MV-4-11 (cell line): ENCODE results near the gene GAPVD1.
"Not testable (repeated sequence)": the region's sequence is repeated elsewhere in the genome, so short reads cannot be mapped to it uniquely, and the experiment has no call there.

Experiments
- DNase-seq: peaks from one replicate; lab custom pipeline; 2025; lab: John Stamatoyannopoulos, UW

The GAPVD1 gene, protein sequence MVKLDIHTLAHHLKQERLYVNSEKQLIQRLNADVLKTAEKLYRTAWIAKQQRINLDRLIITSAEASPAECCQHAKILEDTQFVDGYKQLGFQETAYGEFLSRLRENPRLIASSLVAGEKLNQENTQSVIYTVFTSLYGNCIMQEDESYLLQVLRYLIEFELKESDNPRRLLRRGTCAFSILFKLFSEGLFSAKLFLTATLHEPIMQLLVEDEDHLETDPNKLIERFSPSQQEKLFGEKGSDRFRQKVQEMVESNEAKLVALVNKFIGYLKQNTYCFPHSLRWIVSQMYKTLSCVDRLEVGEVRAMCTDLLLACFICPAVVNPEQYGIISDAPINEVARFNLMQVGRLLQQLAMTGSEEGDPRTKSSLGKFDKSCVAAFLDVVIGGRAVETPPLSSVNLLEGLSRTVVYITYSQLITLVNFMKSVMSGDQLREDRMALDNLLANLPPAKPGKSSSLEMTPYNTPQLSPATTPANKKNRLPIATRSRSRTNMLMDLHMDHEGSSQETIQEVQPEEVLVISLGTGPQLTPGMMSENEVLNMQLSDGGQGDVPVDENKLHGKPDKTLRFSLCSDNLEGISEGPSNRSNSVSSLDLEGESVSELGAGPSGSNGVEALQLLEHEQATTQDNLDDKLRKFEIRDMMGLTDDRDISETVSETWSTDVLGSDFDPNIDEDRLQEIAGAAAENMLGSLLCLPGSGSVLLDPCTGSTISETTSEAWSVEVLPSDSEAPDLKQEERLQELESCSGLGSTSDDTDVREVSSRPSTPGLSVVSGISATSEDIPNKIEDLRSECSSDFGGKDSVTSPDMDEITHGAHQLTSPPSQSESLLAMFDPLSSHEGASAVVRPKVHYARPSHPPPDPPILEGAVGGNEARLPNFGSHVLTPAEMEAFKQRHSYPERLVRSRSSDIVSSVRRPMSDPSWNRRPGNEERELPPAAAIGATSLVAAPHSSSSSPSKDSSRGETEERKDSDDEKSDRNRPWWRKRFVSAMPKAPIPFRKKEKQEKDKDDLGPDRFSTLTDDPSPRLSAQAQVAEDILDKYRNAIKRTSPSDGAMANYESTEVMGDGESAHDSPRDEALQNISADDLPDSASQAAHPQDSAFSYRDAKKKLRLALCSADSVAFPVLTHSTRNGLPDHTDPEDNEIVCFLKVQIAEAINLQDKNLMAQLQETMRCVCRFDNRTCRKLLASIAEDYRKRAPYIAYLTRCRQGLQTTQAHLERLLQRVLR (N-terminal part only)

DNA sequence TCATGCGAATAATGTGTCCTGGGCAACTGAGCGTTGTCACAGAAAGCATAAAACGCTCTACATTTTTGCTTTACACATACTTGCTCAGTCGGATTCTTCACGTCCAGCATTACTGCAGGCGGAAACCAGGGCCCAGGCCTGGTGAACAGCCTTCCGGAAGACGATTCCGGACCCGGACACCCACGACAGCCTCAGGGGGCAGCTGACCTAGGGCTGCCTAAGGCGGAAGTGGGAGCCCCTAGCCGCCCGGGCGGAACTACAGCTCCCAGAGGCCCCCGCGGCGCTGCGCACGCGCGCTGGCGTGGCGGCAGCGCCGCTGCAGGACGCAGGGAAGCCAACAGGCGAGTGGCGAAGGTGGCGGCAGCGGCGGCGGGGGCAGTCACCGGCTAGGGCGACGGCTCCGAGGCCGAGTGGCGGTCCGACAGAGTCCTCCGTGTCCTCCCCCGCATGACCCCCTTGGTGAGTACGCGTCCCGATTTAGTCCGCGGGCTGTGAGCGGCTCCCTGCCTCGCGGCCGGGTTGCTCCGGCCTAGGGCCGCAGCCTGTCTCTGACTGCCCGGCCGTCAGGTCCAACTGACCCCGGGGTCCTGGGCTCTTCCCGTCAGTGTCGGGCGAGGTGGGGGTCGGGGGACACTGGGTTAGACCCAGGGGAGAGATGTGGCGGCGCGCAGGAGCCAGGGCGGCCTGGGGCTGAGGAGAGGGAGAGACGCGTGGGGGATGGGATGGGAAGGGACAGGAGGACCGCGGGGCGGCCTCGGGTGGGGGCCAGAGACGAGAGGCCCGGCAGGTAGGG lies at the start of gene GAPVD1:
TSS of gene GAPVD1 (plus strand) at position 326 of the 793 bp plus-strand sequence. CDS start 37,096 bp downstream, outside the sequence.
- DNase-seq: peak; percentile 95

DNA sequence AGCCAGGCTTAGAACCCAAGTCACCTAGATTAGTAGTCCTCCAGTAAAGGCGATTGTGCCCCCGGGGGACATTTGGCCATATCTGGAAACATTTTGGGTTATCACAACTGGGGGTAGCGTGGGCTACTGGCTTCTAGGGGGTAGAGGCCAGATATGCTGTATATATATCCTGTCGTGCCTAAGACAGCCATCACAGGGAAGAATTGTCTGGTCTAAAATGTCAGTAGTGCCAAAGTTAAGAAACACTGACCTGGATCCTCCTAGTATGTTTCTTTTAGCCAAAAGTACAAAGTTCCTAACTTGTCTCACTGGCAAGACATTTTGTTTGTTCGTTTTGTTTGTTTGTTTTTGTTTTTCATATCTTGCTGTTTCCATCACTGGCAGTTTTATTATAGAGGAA lies 47.4 kb upstream of the GAPVD1 start:
- DNase-seq: no peak

DNA sequence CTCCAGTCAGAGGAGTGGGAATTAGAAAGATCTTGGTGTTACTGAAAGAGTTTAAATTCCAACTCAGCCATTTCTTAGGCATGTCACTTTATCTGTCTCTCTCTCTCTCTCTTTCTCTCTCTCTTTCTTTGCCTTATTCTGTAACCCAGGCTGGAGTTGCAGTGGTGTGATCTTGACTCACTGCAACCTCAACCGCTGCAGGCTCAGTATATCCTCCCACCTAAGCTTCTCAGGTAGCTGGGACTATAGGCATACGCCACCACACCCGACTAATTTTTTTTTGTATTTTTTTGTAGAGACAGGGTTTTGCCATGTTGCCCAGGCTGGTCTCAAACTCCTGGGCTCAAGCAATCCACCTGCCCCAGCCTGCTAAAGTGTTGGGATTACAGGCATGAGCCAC lies 43.0 kb upstream of the GAPVD1 start:
- DNase-seq: no peak

DNA sequence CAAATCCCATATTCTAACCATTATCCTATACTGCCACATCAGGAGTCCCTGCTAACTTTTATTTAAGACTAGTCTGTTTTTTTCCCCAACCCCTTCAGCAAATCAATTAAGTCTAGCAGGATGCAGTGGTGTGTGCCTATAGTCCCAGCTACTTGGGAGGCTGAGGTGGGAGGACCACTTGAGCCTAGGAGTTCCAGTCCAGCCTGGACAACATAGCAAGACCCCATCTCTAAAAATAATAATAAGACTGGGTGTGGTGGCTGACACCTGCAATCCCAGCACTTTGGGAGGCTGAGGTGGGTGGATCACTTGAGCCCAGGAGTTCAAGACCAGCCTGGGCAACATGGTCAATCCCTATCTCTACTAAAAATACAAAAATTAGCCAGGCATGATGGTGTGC lies 36.8 kb upstream of the GAPVD1 start:
- DNase-seq: not testable (repeated sequence)

DNA sequence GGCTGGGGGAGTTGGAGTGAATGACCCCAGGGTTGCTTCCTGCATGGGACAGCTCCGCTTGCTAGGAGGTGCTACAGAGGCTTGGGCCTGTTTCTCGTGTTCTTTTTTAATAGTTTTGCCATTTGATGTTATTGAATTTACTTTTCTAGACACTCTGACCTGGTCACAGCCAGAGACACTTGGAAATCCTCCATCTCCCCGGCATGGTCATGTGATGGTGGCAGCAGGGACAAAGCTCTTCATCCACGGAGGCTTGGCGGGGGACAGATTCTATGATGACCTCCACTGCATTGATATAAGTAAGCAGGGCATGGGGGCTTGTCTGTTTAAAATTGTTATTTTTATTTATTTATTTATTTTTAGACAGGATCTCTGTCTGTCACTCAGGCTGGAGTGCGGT lies 33.9 kb upstream of the GAPVD1 start:
- DNase-seq: no peak

DNA sequence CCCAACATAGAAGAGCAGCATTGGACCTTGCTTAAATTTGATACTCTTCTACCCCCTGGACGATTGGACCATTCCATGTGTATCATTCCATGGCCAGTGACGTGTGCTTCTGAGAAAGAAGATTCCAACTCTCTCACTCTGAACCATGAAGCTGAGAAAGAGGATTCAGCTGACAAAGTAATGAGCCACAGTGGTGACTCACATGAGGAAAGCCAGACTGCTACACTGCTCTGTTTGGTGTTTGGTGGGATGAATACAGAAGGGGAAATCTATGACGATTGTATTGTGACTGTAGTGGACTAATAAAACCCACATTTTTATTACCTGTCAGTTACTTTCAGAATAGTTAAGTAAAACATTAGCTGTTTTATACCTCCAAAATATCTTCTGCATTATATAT lies 27.9 kb upstream of the GAPVD1 start:
- DNase-seq: peak; percentile 46

DNA sequence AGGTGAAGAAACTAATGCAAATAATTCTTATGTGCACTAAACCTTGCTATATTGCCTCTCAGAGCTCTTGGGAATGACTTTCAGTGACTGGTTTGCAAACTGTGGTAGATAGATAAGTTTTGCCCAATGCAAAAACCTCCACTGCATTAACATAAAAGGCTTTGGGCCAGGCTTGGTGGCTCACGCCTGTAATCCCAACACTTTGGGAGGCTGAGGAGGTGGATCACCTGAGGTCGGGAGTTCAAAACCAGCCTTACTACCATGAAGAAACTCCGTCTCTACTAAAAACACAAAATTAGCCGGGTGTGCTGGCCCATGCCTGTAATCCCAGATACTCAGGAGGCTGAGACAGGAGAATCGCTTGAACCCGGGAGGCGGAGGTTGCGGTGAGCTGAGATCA lies 27.5 kb upstream of the GAPVD1 start:
- not testable (repeated sequence) for DNase-seq

DNA sequence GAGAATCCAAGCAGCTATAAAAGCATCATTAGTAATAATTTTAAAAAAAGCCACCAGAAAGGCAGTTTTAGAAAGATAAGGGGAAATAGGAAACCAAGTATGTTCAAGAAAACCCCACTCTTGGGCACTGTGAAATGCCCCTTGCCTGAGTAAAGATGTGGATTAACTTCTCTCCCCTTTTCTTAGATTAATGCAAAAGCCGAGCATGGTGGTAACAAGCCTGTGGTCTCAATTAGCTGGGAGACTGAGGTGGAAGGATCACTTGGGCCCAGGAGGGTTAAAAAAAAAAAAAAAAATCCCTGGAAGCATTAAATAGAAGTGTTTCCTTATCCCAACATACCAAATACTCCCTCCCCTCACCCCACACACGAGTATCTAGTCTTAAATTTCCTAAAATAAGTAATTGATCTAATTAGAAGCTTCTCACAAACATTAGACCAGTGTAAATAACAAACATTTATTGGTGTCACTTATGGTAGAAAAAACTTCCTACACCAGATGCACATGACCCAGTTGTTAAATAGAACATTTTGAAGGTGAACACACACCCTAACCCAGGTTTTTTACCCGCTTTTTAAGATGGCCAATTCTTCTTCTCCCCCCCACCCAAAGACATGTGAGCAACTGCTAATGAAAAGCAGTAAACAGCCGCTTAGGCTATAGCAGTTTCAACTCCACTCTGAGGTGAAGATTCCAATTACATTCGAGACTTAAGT lies 25.7 kb upstream of the GAPVD1 start:
- DNase-seq: no peak

DNA sequence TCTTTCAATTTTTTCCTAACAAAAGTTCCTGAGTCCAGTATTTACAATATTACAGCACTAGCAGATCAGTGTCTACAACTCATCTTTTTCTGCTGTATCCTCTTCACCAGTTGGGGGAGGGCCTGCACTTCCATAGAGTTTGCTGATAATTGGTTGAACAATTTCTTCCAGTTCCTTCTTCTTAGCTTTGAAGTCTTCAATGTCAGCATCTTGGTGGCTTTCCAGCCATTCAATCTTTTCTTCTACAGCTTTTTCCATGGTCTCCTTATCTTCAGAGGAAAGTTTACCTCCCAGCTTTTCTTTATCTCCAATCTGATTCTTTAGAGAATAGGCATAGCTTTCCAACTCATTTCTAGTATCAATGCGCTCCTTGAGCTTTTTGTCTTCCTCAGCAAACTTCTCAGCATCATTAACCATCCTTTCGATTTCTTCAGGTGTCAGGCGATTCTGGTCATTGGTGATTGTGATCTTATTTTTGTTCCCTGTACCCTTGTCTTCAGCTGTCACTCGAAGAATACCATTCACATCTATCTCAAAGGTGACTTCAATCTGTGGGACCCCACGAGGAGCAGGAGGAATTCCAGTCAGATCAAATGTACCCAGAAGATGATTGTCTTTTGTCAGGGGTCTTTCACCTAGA lies 25.0 kb upstream of the GAPVD1 start:
- DNase-seq: peak; percentile 8

DNA sequence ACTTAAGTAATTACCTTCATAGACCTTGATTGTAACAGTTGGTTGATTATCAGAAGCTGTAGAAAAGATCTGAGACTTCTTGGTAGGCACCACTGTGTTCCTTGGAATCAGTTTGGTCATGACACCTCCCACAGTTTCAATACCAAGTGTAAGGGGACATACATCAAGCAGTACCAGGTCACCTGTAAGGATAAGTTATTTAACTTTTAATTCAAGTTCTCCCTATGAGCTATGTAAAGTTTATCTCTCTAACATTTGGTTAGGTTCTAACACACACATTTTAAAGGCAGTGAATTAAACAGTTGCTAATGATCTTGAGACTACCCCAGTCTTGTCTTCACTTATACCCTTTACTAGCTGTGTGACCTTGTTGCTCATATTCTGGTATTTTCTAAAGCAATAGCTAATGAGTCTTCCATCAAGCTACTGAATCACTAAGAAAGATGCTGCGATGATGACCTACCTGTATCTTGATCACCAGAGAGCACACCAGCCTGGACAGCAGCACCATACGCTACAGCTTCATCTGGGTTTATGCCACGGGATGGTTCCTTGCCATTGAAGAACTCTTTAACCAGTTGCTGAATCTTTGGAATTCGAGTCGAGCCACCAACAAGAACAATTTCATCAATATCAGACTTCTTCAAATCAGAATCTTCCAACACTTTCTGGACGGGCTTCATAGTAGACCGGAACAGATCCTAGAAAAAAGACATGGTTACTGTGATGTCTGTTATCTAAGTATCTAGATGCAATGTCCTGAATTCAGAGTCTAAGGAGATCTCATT lies 23.3 kb upstream of the GAPVD1 start:
- DNase-seq: no peak

DNA sequence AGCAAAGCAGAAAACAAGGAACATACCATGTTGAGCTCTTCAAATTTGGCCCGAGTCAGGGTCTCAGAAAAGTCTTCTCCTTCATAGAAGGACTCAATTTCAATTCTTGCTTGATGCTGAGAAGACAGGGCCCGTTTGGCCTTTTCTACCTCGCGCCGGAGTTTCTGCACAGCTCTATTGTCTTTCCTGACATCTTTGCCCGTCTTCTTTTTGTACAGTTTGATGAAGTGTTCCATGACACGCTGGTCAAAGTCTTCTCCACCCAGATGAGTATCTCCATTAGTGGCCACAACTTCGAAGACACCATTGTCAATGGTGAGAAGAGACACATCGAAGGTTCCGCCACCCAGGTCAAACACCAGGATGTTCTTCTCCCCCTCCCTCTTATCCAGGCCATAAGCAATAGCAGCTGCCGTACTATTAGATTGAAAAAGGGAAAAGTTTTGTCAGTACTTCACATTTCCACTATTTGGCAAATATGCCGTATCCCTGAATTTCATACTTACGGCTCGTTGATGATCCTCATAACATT lies 22.6 kb upstream of the GAPVD1 start:
- no peak for DNase-seq

DNA sequence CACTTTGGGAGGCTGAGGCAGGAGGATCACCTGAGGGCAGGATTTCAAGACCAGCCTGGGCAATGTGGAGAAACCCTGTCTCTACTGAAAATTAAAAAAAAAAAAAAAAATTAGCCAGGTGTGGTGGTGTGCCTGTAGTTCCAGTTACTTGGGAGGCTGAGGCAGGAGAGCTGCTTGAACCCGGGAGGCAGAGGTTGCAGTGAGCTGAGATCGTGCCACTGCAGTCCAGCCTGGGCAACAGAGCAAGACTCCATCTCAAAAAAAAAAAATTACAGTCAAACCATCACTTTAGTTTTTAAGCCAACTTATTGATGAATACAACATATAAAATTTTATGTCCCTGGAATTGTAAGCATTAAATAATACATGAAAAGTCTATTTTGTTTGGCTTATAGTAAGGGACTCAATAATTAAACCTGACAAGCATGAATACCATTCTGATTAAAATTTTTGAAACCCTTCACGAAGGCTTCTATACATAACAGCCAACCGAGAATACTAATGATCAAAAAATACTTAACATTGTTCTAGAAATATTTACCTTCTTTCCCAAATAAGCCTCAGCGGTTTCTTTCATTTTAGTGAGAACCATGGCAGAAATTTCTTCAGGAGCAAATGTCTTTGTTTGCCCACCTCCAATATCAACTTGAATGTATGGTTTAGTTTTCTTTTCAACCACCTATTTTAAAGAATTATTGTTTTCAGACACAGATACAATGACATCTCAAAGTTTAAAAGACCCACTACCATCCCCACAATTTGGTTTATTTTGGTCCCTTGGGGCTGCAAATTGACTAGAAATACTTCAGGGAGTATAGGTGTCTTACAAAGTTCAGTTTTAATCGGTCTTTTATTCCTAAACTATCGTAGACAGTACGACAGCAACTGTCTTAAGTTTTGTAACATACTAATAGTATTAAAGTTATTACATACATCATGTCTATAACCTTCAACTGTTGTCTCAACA lies 21.7 kb upstream of the GAPVD1 start:
- no peak for DNase-seq

DNA sequence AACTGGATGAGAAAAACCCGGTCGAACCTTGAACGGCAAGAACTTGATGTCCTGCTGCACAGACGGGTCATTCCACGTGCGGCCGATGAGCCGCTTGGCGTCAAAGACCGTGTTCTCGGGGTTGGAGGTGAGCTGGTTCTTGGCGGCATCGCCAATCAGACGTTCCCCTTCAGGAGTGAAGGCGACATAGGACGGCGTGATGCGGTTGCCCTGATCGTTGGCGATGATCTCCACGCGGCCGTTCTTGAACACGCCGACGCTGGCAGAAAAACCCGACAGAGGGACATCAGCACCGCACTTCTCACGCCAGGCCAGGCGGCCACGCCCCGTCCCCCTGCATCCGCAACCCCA lies 21.0 kb upstream of the GAPVD1 start:
- no peak for DNase-seq

DNA sequence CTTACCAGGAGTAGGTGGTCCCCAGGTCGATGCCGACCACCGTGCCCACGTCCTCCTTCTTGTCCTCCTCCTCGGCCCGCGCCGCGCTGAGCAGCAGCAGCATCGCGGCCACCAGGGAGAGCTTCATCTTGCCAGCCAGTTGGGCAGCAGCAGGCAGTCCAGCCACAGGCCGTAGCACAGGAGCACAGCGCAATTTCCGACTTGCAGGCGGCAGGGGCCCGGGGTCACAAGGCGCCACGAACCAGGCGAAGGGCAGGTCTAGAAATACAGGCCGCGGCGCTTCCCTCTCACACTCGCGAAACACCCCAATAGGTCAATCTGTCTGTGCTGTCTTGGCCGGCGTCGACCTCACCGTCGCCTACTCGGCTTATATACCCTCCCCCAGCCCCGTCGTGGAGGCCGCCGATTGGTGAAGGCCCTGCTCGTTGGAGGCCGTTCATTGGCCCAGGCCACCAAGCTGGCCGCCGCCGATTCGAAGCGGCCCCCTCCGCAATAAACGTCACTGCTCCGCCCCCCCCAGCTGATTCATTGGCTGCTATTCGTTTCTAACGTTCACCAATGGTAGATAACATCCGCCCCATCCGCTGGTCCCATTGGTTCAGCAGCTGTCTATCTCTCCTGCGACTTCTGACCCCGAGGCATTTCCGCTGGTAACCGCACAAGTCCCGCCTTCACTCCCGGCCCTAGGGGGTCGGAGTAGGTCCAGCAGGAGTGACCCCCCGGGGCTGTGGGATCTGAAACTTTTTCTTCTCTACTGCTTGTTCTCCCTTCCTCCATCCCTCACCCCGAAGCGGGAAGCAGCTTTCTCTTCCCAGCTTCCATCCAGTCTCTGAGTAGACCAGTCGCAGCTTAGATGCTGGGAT lies 20.4 kb upstream of the GAPVD1 start, which contains the start of gene HSPA5:
TSS of gene HSPA5 (minus strand) at position 344 of the 863 bp plus-strand sequence. CDS start at position 127, 217 bp downstream.
- DNase-seq: peak; percentile 100

DNA sequence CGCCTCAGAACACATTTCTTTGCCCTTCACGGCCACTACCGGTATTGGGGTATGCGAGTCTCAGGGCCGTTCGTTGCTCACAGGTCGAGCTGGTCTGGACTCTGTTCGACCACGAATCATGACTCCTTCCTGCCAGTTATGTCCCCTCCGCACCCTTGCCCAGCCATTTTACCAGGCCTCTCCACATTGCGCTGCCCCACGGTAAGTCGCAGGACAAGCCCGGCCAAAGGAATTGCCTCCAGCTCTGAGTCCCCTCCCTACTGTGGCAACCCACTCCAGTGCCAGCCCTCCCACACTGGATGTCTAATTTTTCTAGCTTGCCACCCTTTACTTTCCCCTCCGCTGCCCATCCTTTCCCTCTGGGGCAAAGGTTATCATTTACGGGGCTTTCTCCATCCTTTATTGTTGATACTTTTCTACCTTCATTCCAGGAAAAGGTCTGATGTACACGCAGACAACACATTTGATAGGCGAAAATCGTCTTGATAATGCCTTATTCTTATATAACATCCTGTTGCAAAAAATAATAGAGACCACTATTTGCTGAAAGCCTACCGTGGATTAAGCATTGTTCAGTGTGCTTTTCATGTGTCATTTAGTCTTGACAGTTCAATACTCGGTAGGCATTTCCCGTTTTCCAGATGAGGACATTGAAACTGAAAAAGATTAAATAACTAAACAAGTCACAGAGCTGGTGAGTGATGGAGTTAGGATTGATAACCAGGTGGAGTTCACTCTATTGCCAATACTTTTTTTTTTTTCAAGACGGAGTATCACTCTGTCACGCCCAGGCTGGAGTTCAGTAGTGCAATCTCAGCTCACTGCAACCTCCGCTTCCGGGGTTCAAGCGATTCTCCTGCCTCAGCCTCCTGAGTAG lies 19.5 kb upstream of the GAPVD1 start:
- DNase-seq: peak; percentile 47

DNA sequence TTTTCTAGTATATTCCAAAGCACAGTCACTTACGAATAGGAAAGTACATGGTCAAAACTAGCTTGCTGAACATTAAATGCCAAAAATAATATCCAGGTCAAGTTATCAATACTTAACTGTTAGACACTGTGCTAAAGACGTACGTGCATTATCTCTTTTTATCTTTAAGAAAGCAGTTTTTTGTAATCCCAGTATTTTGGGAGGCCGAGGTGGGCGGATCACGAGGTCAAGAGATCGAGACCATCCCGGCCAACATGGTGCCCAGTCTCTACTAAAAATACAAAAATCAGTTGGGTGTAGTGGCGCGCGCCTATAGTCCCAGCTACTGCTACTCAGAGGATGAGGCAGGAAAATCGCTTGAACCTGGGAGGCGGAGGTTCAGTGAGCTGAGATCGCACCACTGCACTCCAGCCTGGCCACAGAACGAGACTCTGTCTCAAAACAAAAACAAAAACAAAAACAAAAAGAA lies 17.8 kb upstream of the GAPVD1 start:
- no peak for DNase-seq
